Astrocyte of the cerebellum (primary cell): ENCODE measurements around the gene ADAD2.

Experiments
- DNase-seq: peaks from one replicate; pipeline ENCODE4 v3.0.0-alpha.2; 2011; ENCODE audit warnings: low read depth
- H3K4me3 ChIP-seq: 2 replicates; pipeline ENCODE4 v1.5.1; 2011; ENCODE audit warnings: mild to moderate bottlenecking, low read depth, low read length, moderate library complexity
- in situ Hi-C: cut with HindIII; loops from 2 replicates; pipeline ENCODE4 v1.10.0; 2017; ENCODE audit warnings: low sequenced_read_pairs
- TF ChIP-seq, protein P1 (sequence below): IDR thresholded peaks from 2 replicates; pipeline ENCODE4 v1.5.1; 2012; ENCODE audit warnings: low read length, low read depth, moderate library complexity, mild to moderate bottlenecking; ENCODE audit errors: missing control alignments

ADAD2 gene

DNA sequence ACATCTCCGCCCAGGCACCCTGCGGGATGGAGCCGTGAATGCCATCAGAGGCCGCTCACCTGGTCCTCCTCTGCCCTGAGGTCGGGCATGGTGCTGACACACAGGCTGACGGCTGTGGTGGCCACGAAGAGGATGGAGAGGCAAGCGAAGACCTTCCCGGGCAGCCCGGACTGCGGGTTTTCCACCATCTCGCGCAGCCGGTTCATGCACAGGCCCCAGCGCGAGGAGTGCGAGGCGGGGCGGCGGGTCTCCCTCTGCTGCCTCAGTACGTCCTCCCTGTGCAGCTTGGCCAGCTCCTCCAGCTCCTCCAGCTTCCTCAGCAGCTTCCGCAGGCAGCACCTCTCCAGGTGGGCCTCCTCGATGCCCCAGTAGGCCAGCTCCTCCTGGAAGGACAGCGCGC, 45.7 kb downstream of the ADAD2 start:
- in situ Hi-C loops: loop anchor here (5.0 kb wide), 1 partner anchor 99 kb away; no protein-coding TSS in a partner anchor
- no peak for DNase-seq
- TF ChIP-seq, protein P1, sequence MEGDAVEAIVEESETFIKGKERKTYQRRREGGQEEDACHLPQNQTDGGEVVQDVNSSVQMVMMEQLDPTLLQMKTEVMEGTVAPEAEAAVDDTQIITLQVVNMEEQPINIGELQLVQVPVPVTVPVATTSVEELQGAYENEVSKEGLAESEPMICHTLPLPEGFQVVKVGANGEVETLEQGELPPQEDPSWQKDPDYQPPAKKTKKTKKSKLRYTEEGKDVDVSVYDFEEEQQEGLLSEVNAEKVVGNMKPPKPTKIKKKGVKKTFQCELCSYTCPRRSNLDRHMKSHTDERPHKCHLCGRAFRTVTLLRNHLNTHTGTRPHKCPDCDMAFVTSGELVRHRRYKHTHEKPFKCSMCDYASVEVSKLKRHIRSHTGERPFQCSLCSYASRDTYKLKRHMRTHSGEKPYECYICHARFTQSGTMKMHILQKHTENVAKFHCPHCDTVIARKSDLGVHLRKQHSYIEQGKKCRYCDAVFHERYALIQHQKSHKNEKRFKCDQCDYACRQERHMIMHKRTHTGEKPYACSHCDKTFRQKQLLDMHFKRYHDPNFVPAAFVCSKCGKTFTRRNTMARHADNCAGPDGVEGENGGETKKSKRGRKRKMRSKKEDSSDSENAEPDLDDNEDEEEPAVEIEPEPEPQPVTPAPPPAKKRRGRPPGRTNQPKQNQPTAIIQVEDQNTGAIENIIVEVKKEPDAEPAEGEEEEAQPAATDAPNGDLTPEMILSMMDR: no peak
- H3K4me3 ChIP-seq: no peak overlapping the region

DNA sequence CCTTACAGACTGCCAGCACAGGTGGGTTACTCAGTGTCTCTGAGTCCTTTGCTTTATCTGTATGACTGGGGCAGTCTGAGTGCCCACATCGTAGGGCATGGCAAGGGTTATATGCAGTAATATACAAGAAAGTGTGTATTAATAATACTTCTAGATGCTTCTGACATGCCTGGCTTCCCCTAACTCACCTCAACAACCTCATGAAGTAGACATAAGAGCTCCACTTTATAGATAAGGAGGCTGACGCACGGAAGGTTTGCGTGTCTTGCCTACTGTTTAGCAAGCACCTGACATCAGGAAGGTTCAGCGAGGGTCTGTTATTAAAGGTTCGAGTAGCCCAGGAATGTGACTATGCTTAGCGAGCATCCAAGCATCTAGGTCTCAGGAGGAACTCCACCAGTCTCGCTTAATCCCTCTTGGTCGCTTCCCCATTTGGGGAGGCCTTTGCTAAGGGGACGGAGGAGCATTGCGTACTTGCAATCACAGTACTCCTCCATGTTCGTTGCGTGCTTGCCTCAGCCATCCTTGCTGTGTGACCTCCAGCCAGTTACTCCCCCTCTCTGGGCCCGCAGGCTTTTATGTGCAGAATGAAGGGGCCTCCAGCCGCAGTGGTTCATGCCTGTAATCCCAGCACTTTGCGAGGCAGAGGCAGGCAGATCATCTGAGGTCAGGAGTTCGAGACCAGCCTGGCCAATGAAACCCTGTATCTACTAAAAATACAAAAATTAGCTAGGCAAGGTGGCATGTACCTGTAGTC, 47.2 kb downstream of the ADAD2 start:
- no peak overlapping the region for H3K4me3 ChIP-seq
- TF ChIP-seq, protein P1: no peak
- no peak for DNase-seq
- in situ Hi-C loops: loop anchor here (5.0 kb wide), 1 partner anchor 101 kb away; no protein-coding TSS in a partner anchor

DNA sequence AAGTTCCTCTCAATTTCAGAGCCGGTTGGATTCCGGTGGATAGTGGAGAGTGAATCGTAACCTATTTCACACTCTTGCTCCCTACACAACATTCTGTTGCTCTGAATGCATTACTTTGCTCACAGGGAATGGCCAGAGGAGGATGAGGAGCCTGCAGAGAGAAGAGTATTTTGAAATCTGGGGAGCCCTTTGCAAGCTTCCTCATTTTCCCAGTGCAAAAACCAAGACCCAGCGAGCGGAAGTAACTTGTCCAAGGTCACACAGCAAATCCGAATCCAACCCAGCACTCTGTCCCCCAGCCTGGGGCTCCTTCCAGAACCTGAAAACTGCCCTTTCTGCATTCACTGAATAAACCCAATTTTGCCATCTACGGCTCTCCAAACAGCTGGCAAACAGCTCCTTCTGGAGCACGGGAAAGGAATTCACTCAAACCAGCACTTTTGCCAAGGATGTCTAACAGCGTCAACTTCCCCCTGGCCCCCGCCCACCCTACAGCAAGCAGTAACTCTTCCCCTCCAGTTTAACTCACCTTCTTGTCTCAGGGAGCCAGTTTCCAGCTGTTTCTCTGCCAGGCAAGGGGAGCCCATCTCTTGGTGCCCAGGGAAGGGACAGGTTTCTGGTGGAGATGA, 48.3 kb downstream of the ADAD2 start:
- in situ Hi-C loops: loop anchor here (5.0 kb wide), 1 partner anchor 102 kb away; no protein-coding TSS in a partner anchor
- no peak for DNase-seq
- TF ChIP-seq, protein P1: no peak
- H3K4me3 ChIP-seq: no peak overlapping the region

DNA sequence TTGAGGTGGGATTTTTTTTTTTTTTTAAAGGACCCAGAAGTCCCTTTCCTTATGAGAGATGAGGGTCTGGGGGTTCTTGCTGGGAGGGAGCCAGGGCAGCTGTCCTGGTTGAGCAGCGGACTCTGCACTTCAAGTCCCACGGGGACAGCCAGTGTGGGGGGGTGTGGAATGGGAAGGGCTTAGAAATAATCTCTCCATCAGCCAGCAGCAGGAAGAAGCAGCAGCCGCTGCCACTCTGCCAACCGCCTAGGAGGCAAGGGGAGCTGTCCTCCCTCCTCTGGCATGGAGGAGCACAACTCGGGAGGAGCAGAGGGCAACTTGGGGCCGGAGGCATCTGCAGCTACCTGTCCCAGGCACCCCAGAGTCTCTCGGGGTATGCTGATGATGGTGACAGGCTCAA, 49.0 kb downstream of the ADAD2 start, which contains the start of gene KCNG4:
TSS of gene KCNG4 (minus strand) at position 104 of the 400 bp plus-strand sequence. CDS start 2,527 bp downstream, outside the sequence.
- no peak within 1 kb of the TSS for H3K4me3 ChIP-seq
- TF ChIP-seq, protein P1: no peak
- in situ Hi-C loops: loop anchor here (5.0 kb wide), 1 partner anchor 103 kb away; no protein-coding TSS in a partner anchor
- no peak for DNase-seq

DNA sequence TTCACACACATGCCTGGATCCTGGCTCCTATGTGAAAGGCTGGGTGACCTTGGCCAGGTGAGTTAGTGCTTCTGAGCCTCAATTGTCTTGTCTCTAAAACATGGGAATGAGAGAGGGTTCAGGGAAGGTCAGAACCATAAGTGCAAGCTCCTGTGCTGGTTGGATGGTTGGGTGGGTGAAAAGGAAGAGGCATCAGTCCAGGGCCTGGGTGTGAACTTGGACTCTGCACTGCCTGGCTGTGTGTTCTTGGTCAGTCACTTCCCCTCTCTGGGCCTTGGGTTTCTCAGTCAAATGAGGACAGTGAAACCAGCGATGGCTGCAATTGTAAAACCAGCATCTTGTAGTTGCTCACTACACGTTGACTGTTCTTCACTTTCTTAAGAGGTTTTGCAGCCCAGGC, 49.5 kb downstream of the ADAD2 start:
- no peak for DNase-seq
- no peak overlapping the region for H3K4me3 ChIP-seq

DNA sequence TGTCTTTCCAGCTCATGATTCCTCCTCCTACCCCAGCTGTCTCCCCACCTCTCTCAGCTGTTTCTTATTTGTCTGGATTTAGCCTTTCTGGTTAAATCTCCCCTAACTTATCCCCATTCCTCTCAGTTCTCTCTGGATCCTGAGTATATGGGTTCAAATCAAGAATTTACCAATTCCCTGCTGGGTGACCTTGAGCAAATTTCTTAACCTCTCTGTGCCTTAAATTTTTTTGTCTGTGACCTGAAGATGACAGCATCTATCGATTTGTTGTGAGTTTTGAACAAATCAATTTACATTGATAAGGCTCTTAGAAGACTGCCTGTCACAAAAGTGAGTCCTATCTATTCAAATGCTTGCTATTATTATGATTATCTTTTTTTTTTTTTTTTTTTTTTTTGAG, 50.8 kb downstream of the ADAD2 start:
- no peak for DNase-seq
- no peak overlapping the region for H3K4me3 ChIP-seq
- in situ Hi-C loops: no loop called here
- TF ChIP-seq, protein P1: no peak

More for the DNA sequence above, 49.5 kb downstream of the ADAD2 start:
- TF ChIP-seq, protein P1: no peak
- in situ Hi-C loops: no loop called here
